ENCODE measurements around the gene RDH13.
"Not testable (repeated sequence)": the region's sequence is repeated elsewhere in the genome, so short reads cannot be mapped to it uniquely, and the experiment has no call there.

DNA sequence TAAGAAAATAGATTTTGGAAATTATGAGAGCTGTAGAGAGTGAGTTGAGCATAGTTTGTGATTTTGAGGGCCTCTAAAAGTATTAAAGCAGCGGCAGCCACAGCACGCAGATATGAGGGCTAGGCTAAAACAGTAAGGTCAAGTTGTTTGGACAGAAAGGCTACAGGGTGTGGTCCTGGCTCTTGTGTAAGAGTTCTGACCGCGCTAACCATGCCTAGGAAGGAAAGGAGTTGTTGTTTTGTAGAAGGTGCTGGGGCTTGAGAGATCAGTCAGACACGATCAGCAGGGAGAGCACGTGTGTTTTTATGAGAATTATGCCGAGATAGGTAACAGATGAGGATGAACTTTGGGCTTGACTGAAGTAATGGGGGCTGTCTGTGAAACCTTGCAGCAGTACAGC is 54.2 kb downstream of the RDH13 start:
- TF ChIP-seq, protein P1, sequence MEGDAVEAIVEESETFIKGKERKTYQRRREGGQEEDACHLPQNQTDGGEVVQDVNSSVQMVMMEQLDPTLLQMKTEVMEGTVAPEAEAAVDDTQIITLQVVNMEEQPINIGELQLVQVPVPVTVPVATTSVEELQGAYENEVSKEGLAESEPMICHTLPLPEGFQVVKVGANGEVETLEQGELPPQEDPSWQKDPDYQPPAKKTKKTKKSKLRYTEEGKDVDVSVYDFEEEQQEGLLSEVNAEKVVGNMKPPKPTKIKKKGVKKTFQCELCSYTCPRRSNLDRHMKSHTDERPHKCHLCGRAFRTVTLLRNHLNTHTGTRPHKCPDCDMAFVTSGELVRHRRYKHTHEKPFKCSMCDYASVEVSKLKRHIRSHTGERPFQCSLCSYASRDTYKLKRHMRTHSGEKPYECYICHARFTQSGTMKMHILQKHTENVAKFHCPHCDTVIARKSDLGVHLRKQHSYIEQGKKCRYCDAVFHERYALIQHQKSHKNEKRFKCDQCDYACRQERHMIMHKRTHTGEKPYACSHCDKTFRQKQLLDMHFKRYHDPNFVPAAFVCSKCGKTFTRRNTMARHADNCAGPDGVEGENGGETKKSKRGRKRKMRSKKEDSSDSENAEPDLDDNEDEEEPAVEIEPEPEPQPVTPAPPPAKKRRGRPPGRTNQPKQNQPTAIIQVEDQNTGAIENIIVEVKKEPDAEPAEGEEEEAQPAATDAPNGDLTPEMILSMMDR (IDR thresholded peaks at IDR 0.05), result not testable (repeated sequence)
- TF ChIP-seq POLR2A (IDR thresholded peaks at IDR 0.05), result not testable (repeated sequence)

Measured in lower leg skin (tissue), 3 donors.